Right forelimb (tissue), 1 donor: Measurements from ENCODE around the gene IPCEF1.
"Not testable (repeated sequence)": the region's sequence is repeated elsewhere in the genome, so short reads cannot be mapped to it uniquely, and the experiment has no call there.

Source experiments
- DNase-seq: peaks from one replicate; pipeline ENCODE4 v3.0.0-alpha.2; 2018

IPCEF1 gene

GRCh38 chr6:154213782-154214181 is 142.8 kb downstream of the IPCEF1 start:
- DNase-seq = no peak

- DNase-seq = no peak
These were observed 145.9 kb downstream of the IPCEF1 start for GRCh38 chr6:154210678-154211077.

DNA sequence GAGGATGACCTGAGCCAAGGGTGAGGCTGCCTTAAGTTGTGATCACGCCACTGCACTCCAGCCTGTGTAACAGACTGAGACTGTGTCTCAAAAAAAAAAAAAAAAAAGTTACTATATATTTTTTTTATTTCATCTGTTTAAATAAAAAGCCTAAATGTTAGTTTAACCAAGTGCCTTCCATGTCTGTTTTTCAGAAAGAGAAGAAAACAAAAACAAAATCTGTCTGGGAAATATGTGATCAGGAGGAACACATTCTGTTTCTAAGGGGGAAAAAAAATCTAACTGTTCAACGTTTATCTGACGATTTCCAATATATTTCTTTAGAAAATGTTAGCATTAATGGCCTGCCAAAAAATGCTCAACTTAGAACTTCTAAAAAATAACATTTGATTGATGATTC is 147.0 kb downstream of the IPCEF1 start:
- DNase-seq = no peak

DNA sequence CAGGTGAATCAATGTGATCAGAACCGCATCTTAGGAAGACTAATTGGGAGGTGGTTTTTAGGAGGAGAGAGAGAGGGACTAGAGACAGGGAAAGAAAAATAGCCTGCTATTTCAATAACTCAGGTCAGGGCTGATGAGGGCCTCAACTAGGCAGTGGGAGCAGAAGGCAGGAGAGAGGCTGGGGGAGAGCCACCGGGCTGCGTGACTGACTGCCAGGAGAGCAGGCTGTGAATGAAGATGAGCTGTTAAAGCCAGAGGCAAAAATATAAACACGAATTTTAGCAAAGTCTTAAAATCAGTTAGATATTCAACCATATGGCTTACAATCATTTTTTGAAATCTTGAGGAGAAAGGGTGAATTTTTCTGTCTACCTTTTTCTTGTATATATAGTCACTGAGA is 149.6 kb downstream of the IPCEF1 start:
- DNase-seq = no peak

DNA sequence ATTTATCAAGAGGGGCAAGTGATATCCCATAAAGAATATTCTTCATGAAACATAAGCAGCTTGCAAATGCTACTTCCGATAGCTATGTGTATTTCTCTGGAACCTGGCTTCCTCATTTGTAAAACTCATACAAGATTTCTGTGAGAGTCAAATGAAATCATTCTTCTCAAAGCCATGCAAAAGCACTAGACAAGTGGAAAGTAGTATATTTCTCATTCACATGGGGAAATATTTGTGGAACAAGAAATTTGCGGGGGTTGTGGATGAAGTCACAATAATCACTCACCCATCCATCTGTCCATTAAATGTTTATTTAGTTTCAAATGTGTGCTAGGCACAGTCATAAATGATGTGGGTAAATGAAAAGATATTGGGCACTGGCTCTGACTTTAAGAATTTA is 150.5 kb downstream of the IPCEF1 start:
- no peak for DNase-seq

GRCh38 chr6:154202958-154203357 is 153.6 kb downstream of the IPCEF1 start:
- no peak for DNase-seq

DNA sequence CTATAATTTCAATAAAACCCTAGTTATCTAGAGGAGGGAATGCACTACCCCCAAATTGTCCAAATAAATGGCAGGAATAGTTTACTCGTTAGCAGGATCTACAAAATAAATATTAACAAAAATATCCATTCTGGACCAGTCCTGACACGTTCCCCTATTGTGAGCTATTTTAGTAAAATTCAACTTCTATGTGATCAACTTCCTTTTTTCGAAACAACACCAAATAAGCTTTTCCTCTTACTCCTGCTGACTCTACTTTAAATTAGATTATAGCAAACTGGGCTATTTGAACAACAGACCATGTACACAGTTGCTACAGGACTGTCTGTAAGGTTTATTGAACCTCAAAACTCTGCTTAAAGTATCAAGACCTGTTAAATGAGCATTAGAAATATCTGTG is 154.3 kb downstream of the IPCEF1 start:
- DNase-seq = no peak

- DNase-seq = not testable (repeated sequence)
These were observed 154.9 kb downstream of the IPCEF1 start for GRCh38 chr6:154201688-154202087.

GRCh38 chr6:154197196-154197860 is 159.3 kb downstream of the IPCEF1 start:
- DNase-seq = no peak

GRCh38 chr6:154196333-154196885 is 160.2 kb downstream of the IPCEF1 start:
- DNase-seq = no peak

- no peak for DNase-seq
These were observed 168.9 kb downstream of the IPCEF1 start for GRCh38 chr6:154187714-154188113.

GRCh38 chr6:154187203-154187602 is 169.4 kb downstream of the IPCEF1 start:
- no peak for DNase-seq

- no peak for DNase-seq
These were observed 177.2 kb downstream of the IPCEF1 start for GRCh38 chr6:154179434-154179833.

GRCh38 chr6:154172393-154172792 is 184.2 kb downstream of the IPCEF1 start:
- DNase-seq = not testable (repeated sequence)

DNA sequence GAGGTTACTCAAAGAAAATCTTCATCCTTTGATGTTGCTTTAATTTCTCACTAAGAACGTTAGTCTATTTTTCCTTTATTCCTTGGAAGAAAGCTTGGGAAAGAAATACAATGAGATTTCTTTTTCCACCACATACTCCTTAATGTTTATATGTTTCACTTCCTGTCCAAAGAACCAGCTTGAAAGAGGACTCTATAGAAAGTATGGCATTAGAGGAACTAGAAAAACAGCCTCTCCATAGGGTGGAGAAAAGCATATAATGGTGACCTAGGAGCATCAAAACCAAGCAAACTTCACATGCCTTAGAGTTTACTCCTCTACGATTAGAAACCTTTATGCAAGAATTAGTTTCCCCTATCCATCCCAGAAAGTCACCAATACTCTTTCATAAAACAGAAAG is 186.5 kb downstream of the IPCEF1 start:
- no peak for DNase-seq

DNA sequence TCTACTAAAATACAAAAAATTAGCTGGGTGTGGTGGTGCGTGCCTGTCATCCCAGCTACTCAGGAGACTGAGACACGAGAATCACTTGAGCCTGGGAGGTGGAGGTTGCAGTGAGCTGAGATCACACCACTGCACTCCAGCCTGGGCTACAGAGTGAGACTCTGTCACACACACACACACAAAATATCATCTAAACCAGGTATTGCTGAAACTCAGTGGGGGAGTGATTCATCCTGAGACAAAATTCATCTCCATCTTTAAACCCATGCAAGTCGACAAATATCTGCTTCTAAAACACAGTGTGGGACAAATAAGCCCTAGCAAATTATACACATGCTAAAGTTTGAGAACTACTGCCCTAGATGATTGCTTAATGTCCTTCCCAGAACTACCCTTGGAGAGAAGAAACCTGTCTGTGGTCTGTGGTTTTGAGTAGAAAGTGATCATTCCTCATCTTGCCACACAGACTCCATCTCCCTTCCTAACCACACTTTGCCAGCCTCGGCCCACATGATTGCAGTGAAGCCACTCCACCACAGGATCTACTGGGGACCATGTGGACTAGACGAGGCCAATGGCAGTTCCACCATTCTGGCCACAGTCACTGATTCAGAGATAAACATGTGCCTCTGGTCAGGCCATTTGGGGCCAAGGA is 187.3 kb downstream of the IPCEF1 start:
- DNase-seq = no peak

DNA sequence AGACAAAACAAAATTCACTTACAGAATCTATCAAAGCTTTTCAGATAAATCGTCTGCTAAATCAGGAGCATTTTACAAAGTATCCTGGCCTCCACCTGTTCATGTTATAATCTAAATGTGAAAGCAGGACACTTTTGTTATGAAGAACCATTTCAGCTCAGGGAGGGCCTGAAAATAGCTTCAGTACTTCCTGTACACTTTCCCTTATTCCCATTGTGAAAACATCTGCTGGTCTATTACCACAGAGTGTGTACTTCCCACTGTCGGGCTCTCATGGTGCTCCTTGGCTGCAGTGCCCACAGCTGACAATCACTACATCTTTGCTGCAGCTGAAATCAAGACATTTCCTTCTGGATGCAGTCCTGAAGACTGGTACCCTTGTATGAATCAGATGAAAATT is 189.5 kb downstream of the IPCEF1 start:
- DNase-seq = no peak

GRCh38 chr6:154166140-154166539 is 190.5 kb downstream of the IPCEF1 start:
- no peak for DNase-seq

DNA sequence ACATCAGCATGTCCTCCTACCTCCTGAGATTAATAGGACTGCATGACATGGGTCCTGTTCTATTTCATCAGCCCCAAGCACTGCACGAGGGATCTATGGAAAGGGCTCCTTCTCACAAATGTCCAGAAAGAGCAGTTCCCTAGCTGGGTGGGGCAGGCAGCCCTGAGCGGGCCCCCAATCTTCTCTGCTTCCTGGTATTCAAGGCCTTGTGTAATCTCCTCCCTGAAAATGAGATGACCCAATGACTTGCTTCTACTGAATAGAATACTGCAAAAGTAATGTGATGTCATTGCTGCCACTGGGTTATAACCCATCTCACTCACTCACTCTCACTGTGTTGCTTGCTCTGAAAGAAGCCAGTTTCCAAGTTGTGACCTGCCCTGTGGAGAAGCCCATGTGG is 191.1 kb downstream of the IPCEF1 start:
- DNase-seq = no peak

GRCh38 chr6:154164397-154164796 is 192.2 kb downstream of the IPCEF1 start:
- peak; percentile 86 for DNase-seq

DNA sequence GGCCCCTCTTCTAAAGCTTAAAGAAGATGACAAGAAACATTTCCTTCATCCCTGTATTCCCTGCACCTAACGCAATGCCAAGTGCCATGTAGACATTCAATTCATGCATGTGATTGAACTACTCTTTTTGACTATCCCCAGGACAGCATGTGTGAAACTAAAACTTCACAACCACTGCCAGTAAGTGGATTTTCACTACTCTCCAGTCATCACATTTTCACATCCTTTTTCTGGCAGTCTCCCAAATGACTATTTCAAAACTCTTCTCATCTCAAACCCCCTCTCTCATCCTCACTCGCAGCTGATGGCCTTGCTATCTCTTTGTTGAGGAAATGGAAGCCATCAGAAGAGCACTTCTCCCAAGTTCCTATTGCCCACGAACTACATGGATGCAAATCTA is 194.9 kb downstream of the IPCEF1 start:
- DNase-seq = no peak

- DNase-seq = no peak
These were observed 197.5 kb downstream of the IPCEF1 start for GRCh38 chr6:154159126-154159525.

DNA sequence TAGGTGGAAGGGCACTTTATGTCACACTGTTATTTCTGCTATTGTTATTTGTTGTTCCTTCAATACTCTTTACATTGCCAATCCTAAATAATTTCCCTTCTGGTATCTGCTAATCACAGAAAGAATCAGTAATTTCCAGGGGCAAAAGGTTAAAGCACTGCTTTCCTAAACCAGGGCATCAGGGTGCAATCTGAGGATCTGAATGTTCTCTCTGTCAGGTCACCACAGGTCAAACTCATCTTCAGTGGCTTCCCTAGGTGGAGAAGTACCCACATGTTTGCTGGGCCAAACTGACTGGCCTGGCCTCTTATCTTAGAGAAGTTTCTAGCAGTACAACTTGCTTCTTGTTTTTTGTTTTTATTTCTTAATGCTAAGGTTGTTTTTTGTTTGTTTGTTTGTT is 198.9 kb downstream of the IPCEF1 start:
- no peak for DNase-seq

DNA sequence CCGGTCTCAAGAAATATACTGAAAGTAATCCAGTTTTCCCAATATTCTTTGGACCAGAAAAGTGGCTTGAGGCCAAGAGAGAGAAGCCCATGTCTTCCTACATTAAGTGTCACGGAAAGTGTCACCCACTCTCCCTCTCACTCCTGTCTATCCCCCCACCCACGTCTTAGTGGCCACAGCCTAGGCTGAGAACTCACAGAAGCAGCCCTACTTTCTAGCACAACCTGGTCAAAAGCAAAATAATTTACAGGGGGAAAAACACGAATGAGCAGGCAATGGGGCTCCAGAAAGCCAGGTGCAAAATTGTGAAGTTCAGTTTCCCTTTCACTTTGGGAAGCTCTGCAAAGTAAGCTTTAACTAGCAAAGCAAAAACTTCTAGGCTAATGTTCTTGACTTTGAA is 199.5 kb downstream of the IPCEF1 start:
- DNase-seq = no peak
